ENCODE results near the gene ASXL3.

Gene ASXL3

DNA sequence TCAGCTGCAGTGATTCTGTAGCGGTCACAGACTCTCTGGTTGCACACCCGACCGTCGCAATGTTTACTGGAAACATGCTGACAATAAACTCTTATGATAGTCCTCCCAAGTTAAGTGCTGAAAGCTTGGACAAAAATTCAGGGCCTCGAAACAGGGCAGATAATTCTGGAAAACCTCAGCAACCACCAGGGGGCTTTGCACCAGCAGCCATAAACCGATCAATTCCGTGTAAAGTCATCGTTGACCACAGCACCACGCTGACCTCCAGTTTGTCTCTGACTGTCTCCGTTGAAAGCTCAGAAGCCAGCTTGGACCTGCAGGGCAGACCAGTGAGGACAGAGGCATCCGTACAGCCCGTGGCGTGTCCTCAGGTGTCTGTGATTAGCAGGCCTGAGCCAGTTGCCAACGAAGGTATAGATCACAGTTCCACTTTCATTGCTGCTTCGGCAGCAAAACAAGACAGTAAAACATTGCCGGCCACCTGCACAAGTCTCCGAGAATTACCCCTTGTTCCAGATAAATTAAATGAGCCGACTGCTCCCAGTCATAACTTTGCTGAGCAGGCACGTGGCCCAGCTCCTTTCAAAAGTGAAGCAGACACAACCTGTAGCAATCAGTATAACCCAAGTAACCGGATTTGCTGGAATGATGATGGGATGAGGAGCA lies 166.1 kb downstream of the ASXL3 start:
- DNase-seq (ENCODE audit: low read depth in 2 of 2): no peak
- TF ChIP-seq, protein P1, sequence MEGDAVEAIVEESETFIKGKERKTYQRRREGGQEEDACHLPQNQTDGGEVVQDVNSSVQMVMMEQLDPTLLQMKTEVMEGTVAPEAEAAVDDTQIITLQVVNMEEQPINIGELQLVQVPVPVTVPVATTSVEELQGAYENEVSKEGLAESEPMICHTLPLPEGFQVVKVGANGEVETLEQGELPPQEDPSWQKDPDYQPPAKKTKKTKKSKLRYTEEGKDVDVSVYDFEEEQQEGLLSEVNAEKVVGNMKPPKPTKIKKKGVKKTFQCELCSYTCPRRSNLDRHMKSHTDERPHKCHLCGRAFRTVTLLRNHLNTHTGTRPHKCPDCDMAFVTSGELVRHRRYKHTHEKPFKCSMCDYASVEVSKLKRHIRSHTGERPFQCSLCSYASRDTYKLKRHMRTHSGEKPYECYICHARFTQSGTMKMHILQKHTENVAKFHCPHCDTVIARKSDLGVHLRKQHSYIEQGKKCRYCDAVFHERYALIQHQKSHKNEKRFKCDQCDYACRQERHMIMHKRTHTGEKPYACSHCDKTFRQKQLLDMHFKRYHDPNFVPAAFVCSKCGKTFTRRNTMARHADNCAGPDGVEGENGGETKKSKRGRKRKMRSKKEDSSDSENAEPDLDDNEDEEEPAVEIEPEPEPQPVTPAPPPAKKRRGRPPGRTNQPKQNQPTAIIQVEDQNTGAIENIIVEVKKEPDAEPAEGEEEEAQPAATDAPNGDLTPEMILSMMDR (IDR thresholded peaks at IDR 0.05; ENCODE audit: low read depth, low read length): no peak
- H3K4me3 ChIP-seq (replicated peaks in 1 of 2; ENCODE audit: low read depth in 2 of 2, low read length in 2 of 2): no peak overlapping the region

- H3K4me3 ChIP-seq (replicated peaks in 1 of 2; ENCODE audit: low read depth in 2 of 2, low read length in 2 of 2): no peak overlapping the region
- TF ChIP-seq, protein P1 (IDR thresholded peaks at IDR 0.05; ENCODE audit: low read depth, low read length): no peak
- no peak for DNase-seq (ENCODE audit: low read depth in 2 of 2)
Measured at GRCh38 chr18:33745151-33745795, 167.3 kb downstream of the ASXL3 start.

DNA sequence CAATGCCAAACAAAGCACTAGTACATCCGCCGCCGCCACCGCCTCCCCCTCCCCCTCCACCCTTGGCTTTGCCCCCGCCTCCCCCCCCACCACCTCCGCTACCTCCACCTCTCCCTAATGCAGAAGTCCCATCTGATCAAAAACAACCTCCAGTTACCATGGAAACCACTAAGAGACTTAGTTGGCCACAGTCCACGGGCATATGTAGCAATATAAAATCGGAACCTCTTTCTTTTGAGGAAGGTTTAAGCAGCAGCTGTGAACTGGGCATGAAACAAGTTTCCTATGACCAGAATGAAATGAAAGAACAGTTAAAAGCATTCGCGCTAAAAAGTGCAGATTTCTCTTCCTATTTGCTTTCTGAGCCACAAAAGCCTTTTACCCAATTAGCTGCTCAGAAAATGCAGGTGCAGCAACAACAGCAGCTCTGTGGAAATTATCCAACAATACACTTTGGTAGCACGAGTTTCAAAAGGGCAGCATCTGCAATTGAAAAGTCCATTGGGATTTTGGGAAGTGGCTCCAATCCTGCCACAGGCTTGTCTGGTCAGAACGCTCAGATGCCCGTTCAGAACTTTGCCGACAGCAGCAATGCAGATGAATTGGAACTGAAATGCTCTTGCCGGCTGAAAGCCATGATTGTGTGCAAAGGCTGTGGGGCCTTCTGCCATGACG lies 168.0 kb downstream of the ASXL3 start:
- TF ChIP-seq, protein P1 (IDR thresholded peaks at IDR 0.05; ENCODE audit: low read depth, low read length): no peak
- no peak overlapping the region for H3K4me3 ChIP-seq (replicated peaks in 1 of 2; ENCODE audit: low read depth in 2 of 2, low read length in 2 of 2)
- DNase-seq (ENCODE audit: low read depth in 2 of 2): no peak

DNA sequence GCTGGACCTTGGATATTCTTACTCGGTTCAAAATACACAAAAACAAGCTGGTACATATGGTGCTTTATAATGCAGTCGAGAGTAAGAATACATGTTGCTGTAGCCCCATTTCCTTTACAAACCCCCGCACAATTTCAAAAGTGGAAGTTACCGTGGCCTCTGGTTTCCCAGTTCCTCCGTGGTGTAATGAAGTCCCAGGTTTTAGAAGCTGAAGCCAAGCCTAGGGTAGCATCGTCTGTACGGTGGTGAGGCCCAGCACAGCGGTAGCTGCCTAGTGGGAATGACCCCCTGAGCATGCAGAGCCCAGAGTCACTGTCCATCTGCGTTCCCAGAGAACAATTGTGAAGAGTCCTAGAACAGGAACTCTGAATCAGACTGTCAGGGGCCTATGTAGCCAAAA lies 171.8 kb downstream of the ASXL3 start:
- TF ChIP-seq, protein P1 (IDR thresholded peaks at IDR 0.05; ENCODE audit: low read depth, low read length): no peak
- no peak for DNase-seq (ENCODE audit: low read depth in 2 of 2)
- H3K4me3 ChIP-seq (replicated peaks in 1 of 2; ENCODE audit: low read depth in 2 of 2, low read length in 2 of 2): no peak overlapping the region

DNA sequence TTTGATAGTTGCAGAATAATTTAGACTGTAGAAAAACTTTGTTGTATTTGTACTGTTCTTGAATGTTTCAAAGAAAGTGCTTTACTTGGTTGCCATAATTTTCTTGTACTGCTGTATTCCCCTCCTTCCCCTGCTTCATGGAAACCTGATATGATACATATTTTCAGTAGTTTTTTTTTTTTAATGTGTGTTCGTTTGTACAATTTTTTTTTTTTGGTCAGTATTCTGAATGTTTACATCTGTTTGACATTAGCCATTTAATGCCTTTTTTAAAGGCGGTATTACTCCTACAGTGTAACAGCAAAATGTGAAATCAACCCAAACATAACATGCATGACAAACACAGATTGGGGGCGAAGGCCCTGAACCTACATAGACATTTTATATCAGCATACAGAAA lies 172.3 kb downstream of the ASXL3 start:
- TF ChIP-seq, protein P1 (IDR thresholded peaks at IDR 0.05; ENCODE audit: low read depth, low read length): no peak
- no peak overlapping the region for H3K4me3 ChIP-seq (replicated peaks in 1 of 2; ENCODE audit: low read depth in 2 of 2, low read length in 2 of 2)
- no peak for DNase-seq (ENCODE audit: low read depth in 2 of 2)

- TF ChIP-seq, protein P1 (IDR thresholded peaks at IDR 0.05; ENCODE audit: low read depth, low read length): peak; percentile 49
- no peak overlapping the region for H3K4me3 ChIP-seq (replicated peaks in 1 of 2; ENCODE audit: low read depth in 2 of 2, low read length in 2 of 2)
- peak; percentile 38 to 40 for DNase-seq (ENCODE audit: low read depth in 2 of 2)
Measured at GRCh38 chr18:33751613-33752221, 173.7 kb downstream of the ASXL3 start.

Data from cardiac fibroblast (primary cell).